ENCODE results near the gene ALDH4A1. TPM values are rescaled to one million over a fixed set of nuclear protein-coding genes. Genes with fewer than 3 reads are reported as not detected.

Gene ALDH4A1
- total and polyA plus RNA-seq, 2 of the 4 experiments (the other 2 are of a cell fraction): 8.6 to 21.1 TPM

DNA sequence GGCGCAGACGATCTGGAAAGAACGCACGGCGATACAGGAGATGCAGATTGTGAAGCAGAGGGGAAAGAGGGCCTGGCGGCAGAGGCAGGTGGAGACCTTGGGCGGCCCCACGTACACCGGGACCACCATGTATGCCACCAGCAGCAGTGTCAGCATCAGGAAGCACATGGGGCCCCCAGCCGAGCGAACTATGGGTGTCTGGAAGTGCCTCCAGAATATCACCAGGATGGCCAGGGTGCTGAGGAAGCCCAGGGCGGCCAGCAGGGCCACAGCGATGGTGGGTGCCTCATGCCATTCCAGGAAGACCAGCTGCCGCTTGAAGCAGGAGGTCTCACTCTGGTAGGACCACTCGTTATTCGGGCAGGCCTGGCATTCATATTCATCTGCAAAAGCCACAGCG is 62.2 kb downstream of the ALDH4A1 start:
- Histone ChIP-seq H4K20me1 (ENCODE audit: insufficient read depth, low read length) (no peaks in the 10 kb centered on the region), H4K91ac (ENCODE audit: insufficient read depth, low read depth, low read length) (no peak overlapping the region), H3K36me3 (ENCODE audit: control insufficient read depth, insufficient read depth, low read length) (no peaks in the 10 kb centered on the region), H3K4me1 (ENCODE audit: control insufficient read depth, insufficient read depth, low read length) (no peaks in the 10 kb centered on the region), H4K5ac (ENCODE audit: low read depth, low read length) (no peak overlapping the region), H3K56ac (ENCODE audit: extremely low read depth, insufficient read depth, low read length) (no peak overlapping the region), H2BK5ac (ENCODE audit: low read depth, low read length, poor library complexity, severe bottlenecking) (no peak overlapping the region), H2BK120ac (ENCODE audit: low read depth, low read length) (no peak overlapping the region), H2BK15ac (ENCODE audit: low read depth, low read length) (no peak overlapping the region), H3K9ac (ENCODE audit: low read depth, low read length) (no peak overlapping the region), H3K9me3 (ENCODE audit: control insufficient read depth, insufficient read depth, low read length) (no peaks in the 10 kb centered on the region), H3K4ac (ENCODE audit: low read depth, low read length) (no peak overlapping the region), H3K79me1 (ENCODE audit: low read depth in 1 of 2, low read length in 2 of 2) (no peaks in the 10 kb centered on the region), H3K9me1 (ENCODE audit: insufficient read depth, low read length) (no peaks in the 10 kb centered on the region), H3K4me3 (ENCODE audit: insufficient read depth, low read depth, low read length) (no peak overlapping the region), H2AK9ac (replicated peaks; ENCODE audit: low read depth, low read length, poor library complexity) (no peak overlapping the region), H2AFZ (replicated peaks; ENCODE audit: low read length, poor library complexity) (no peak overlapping the region), H4K8ac (ENCODE audit: low read depth in 2 of 2, low read length in 2 of 2) (no peak overlapping the region), H3K18ac (ENCODE audit: low read depth, low read length) (no peak overlapping the region), H2BK20ac (ENCODE audit: low read depth, low read length) (no peak overlapping the region), H3K27me3 (ENCODE audit: control insufficient read depth, insufficient read depth, low read length) (peaks cover 3% of the 10 kb centered on the region; the same call in 1 of the 2 replicates), H3K4me2 (ENCODE audit: low read depth, low read length) (no peak overlapping the region), H3K23ac (ENCODE audit: low read depth, low read length) (no peak overlapping the region), H2AK5ac (ENCODE audit: low read depth, low read length) (no peak overlapping the region), H3K14ac (replicated peaks; ENCODE audit: low read depth, low read length) (no peak overlapping the region), H3K27ac (ENCODE audit: insufficient read depth, low read length) (no peak overlapping the region)
- intact Hi-C loops (cut with micrococcal nuclease): no loop called here
- BruUV-seq (replicated peaks): no TSS peak
- in situ Hi-C loops (cut with MboI; ENCODE audit: low sequenced_read_pairs): no loop called here
- CTCF ChIA-PET: no interaction called here
- 83% methylated on average over 12 of the region's 17 CpGs; no CpG with 5 or more reads in 1 of the 2 experiments for WGBS, 2 experiments (ENCODE audit: extremely low coverage in 2 of 2, insufficient read length in 1 of 2)
- POLR2A ChIA-PET (ENCODE audit: unreplicated experiment): no interaction called here
- dilution Hi-C loops (cut with HindIII; ENCODE audit: low sequenced_read_pairs, unreplicated experiment): no loop called here
- ATAC-seq (ENCODE audit: low read depth): no peak
- TF ChIP-seq MAFK (IDR thresholded peaks at IDR 0.05; ENCODE audit: low read depth, low read length) (no peak), CEBPB (IDR thresholded peaks at IDR 0.05; ENCODE audit: low read depth, low read length) (no peak)
- no peak for DNase-seq
